ENCODE measurements around the gene HIPK1.
"Not testable (repeated sequence)": the region's sequence is repeated elsewhere in the genome, so short reads cannot be mapped to it uniquely, and the experiment has no call there.

DNA sequence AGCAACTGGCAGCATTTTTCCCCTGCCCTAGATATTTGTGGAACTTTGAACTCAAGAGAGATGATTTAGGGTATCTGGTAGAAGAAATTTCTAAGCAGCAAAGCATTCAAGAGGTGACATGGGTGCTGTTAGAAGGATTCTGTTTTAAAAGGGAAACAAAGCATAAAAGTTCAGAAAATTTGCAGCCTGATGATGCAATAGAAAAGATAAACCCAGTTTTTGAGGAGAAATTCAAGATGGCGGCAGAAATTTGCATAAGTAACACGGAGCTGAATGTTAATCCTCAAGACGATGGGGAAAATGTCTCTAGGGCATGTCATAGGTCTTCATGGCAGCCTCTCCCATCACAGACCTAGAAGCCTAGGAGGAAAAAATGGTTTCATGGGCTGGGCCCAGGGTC is 90.6 kb downstream of the HIPK1 start:
- TF ChIP-seq YY1 (IDR thresholded peaks at IDR 0.05; ENCODE audit: insufficient read depth, insufficient read length); SUZ12 (IDR thresholded peaks at IDR 0.05; ENCODE audit: extremely low read depth, insufficient read depth, insufficient read length): not testable (repeated sequence)
